GM18907 (cell line): ENCODE data around the gene TM9SF3.

Experiments used
- ATAC-seq: cut with Tn5 transposase; IDR thresholded peaks from one replicate; pipeline ENCODE4 v1.9.1; 2021; ENCODE audit warnings: mild to moderate bottlenecking, moderate library complexity; ENCODE audit not compliant: unreplicated experiment

TM9SF3 gene

DNA sequence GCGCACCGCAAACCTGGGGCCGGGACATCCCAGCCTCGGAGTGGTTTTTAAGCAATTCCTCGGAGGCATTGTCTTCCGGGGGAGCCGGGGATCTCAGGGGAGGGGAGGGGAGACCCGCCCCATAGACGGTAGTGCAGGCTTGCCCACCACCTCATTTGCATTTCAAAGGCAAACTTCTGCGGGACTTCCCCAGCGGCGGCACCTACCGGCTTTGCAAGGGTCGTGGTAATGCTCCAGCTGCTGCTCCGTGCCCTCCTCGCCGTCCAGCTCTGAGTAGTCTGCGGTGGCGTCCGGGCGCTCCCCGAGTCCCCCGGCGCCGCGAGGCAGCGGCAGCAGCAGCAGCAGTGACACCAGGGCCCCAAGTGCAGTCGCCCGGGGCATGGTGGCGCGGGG is 73.5 kb downstream of the TM9SF3 start:
- ATAC-seq, result peak; percentile 57

DNA sequence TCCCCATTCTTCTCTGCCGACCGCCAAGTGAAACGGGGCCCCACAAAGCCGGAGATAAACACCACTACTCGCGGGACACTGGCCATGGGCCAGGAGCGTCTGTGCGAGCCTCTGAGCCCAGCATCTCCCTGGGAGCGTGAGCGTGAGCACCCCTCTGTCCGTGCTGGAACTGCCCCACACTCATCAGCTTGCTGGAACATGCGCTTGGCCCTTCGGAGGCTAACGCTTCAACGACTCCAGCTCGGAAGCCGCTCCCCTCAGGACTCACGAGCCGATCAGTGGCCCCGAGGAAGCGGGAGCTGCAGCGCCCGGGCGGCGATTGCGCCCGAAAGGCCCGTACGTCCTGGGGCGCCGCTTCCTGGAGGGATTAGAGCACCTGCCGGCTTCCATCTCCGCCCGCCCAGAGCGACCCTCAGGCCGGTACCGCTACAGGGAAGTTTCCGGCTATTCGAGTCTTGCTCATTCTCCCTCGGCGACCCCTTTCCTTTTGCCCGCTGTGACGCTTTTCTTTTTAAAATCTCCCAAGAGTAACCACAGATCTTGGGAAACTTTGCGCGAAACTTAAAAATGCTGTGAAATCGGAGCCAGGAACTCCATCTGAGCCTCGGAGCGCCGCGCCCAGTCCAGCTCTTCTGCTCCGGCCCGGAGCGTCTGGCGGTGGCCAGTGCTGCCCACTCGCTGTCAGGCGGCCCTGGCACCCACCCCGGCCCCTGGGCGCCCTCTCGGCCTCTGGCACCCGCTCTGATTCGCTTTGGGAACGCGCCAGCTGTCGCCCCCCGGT is 74.1 kb downstream of the TM9SF3 start:
- no peak for ATAC-seq

DNA sequence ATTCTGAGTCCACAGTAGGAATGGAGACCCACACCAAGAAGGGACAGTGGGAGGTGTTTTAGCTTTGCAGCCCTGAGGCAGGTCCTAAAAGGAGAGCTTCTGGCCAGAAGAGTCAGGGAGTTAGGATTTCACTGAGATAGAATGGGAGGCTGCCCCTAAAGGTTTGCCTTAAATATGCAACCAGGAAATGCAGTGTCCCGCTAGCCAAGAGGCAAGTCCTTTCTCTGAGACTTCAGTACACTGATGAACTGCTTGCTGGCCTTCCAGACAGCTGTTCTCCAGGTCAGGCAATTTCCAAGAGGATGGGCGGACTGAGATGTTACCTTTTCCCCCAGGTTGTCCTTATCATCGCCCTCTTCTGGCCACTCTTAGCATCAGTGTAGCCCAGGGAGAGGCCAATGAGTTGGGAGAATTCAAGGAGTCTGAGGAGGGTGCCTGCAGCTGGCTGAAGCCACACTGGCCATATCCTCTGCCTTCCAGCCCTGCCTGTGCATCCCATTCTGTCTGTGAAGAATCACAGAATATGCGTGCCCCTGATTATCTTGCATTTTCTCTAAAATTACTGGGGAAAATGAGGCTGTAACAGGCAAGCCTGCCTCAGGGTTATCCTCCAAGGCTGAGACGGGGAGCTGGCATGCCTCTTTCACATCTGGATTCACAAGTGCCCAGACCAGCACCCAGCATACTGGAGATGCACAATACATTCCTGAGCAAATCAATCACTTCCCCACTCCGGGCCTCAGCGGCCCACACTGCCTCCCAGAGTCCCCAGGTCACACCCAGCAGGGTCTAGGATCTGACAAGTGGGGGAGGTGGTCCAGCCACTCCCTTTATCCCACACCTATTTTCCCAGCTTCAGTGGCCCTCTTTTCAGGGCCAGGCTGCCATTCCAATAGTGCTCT is 75.5 kb downstream of the TM9SF3 start:
- no peak for ATAC-seq

DNA sequence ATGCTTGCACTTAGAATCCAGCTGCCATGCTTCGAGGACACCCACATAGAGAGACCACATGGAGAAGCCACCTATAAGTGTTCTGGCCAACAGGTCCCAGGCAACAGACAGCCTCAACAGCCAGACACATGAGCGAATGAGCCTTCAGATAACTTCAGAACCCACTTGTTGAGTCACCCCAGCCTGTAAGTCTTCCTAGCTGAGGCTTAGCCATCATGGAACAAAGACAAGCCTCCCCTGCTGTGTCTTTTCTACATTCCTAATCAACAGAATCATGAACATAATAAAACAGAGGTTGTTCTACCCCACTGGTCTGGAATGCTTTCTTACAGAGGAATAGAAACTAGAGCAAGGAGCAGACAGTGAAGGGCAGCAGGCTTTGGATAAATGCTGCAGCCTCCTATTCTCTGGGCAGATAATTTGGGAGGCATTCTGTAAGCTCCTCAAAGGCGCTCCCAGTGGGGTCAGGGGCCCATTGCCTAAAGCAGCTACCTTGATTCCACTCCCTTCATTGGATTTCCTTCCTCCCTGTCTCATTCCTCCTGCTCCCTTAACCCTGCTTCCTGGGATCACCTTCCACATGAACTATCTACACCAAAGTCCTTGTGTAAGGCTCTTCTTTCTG is 77.7 kb downstream of the TM9SF3 start:
- no peak for ATAC-seq

DNA sequence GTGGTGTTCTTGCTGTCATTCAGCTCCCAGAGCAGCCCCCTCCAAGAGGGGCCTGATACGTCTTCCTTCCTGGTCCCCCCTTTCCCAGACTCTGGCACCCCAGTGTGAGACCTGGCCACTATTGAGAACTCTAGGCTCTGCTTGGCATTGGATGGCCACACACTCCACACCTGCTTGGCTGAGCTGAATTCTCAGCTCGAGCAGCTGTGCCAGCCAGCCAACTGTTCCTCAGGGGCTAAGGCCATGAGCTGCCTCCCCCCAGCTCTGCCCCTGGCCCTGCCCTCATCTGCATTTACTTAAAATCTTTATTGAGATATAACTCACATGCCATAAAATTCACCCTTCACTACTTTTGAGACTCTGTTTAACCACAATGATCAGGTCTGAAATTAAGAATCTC is 79.8 kb downstream of the TM9SF3 start:
- no peak for ATAC-seq

DNA sequence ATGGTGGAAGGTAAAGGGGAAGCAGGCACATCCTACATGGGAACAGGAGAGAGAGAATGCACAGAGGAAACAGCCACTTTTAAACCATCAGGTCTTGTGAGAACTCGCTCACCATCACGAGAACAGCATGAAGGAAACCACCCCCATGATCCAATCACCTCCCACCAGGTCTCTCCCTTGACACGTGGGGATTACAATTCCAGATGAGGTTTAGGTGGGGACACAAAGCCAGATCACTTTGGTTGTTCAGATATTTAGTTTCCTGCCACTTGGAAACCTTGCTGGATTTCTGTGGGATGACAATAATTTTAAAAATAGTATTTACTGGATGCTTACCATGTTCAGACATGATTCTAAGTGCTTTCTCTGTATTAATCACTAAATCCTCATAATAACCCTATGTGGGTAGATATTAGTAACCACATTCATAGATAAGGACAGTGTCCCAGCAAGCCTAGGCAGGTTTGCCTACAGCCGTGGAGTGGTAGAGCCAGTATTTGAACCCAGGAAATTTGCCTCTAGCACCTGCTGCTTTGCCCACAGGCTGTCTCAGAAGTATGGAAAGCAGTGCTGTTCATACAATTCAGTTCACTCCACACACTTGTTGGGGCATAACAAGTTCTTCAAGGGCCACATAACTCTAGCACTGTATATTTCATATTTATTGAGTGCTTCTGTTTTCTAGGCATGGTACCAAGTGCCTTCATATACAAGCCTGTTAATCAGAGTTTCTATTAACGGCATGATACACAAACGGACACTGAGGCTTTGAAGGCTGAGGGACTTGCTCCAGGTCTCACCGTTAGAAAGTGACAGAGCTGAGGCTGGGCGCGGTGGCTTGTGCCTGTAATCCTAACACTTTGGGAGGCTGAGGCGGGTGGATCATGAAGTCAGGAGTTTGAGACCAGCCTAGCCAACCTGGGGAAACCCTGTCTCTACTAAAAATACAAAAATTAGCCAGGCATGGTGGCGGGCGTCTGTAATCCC is 81.4 kb downstream of the TM9SF3 start:
- no peak for ATAC-seq

DNA sequence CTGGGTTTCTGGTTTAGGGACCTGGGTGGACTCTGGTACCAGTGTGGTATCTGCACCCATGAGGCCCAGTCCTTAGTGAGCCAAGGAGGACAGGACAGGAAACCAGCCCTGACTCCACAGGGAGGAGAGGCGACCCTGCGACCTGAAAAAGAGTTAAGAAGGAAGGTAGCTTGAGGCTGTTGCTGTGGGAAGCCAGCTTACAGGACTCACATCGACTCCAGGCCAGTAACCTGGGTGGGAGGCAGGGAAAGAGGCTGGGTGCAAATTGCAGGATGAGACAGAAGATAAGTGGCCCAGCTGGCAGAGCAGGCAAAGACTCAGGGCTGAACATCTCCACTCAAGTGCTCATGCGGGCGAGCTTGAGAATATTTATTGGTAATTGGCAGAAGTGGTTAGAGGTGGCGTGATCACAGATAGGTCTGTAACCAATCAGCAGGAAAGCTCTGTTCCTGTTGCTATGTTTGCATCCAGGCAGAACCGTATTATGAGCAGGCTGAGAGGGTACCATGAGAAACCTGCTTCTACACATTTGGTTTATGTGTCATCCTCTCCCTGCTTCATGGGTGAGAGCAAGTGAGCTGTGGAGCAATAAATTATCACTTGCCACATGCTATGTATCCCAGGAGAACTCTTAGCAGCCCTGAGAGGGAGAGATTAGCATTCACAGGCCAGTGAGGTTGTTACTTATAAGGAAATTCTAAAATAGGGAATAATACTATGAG is 84.1 kb downstream of the TM9SF3 start:
- no peak for ATAC-seq

DNA sequence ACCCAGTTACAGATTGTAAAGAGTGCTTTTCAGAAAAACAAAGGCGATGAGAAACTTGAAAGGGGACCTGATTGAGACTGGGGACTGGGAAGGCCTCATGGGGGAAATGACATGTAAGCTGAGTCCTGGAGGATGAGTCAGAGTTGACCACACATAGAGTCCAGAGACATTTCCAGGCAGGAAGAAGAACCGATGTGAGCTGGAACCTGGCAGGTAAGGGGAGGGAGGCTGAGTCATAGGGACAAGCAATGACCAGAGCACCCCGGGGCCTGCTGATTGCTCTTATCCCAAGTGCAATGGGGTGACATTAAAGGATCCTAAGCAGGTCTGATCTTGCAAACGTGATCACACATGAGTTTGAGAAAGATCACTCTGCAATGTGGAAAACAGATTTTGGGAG is 84.8 kb downstream of the TM9SF3 start:
- no peak for ATAC-seq

DNA sequence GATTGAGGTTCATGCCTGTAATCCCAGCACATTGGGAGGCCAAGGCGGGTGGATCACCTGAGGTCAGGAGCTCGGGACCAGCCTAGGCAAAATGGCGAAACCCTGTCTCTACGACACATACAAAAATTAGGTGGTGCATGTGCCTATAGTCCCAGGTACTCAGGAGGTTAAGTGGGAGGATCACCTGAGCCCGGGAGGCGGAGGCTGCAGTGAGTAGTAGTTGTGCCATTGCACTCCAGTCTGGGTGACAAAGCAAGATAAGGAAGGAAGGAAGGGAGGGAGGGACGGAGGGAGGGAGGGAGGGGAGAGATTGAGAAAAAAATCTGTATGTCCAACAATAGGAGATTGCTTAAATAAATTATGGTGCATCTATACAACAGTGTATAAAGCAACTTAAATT is 86.3 kb downstream of the TM9SF3 start:
- no peak for ATAC-seq

DNA sequence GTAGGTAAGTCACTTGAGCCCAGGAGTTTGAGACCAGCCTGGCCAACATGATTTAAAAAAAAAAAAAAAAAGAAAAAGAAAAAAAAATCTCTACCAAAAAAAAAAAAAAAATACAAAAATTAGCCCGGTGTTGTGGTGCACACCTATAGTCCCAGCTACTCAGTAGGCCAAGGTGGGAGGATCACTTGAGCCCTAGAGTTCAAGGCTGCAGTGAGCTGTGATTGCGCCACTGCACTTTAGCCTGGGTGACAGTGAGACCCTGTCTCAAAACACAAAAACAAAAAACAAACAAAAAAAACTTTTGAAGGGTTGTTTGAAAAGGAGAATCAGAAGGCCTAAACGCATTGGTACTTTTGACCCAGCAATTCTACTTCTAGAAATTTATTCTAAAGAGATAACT is 86.8 kb downstream of the TM9SF3 start:
- ATAC-seq, result no peak

DNA sequence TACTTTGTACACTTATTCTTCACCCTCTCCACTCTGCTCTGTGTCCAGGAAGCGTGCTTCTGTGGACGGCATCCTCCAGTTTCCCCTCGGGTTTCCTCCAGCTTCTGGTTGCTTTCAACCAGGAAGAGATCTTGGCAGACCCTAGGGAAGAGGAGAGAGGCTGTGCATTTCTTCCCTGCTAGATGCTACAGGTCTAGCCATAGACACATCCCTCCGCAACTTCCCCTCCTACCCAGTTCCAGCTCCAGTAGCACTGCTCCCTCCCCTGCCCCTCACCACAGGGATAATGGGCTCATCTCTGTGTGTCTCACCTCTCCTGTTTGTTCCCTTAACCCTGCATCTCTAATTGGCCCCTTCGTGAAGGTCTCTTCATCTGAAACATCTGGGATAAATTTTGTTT is 89.4 kb downstream of the TM9SF3 start:
- no peak for ATAC-seq

DNA sequence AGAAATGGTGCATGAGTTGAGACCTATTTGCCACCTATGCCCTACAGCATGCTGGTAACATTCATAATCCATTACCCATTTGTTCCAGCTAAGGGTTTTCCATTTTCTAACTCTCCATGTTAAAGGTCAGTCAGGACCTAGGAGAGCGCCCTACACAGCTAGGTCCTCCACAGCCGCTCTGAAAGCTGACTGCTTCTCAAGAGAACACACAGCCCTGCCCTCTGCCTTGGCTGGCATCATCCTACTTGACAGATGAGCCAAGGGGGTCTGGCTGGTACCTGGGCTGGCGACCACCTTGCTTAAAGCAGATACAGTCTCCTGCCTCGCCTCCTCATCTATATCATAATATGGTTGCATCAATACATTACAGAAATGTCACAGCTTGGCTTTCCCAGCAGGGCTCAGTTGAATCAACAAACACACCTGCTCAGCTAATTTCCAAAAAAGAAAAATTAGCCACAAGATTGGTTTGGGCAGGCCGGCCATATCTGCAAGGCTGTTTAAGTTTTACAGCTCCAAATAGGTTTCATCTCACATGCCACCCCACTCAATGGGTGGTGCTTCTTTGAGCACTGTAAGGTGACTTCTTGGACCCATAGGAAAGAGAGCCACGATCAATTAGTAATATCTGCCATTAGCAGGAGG is 90.4 kb downstream of the TM9SF3 start:
- no peak for ATAC-seq

DNA sequence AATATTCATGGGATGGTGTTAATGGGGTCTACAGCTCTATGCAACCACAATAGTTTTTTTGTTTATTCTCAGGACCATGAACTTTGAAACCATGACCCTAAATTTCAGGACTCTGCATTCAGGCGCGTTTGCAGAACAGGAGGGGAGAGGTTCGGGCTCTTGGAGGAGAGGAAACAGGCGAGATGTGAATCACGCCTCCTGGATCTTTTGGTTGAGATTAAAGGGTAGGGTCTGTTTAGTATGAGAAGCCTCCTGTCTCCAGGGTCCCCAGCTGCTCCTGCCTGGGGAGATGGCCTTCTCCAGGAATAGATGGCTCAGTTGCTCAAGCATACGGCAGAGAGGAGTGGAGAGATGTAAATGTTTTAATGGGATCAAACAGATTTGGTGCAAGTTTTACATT is 91.3 kb downstream of the TM9SF3 start:
- ATAC-seq, result no peak

DNA sequence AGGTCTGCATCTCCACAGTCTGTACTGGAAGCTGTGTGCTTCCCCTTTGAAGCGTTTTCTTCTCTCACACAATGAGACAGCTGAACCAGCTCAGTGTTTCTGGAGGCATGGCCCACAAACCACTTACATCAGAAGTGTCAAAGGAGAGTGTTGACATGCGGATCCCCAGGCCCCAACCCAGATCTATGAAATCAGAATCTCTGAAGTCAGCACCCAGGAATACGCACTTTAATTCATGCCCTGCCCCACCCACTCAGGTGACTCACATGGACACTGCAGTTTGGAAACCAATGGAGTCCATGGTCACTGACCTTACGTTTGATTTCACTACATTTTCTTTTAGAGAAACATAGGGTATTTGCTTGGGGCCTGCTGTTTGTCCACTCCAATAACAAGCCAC is 92.1 kb downstream of the TM9SF3 start:
- no peak for ATAC-seq

DNA sequence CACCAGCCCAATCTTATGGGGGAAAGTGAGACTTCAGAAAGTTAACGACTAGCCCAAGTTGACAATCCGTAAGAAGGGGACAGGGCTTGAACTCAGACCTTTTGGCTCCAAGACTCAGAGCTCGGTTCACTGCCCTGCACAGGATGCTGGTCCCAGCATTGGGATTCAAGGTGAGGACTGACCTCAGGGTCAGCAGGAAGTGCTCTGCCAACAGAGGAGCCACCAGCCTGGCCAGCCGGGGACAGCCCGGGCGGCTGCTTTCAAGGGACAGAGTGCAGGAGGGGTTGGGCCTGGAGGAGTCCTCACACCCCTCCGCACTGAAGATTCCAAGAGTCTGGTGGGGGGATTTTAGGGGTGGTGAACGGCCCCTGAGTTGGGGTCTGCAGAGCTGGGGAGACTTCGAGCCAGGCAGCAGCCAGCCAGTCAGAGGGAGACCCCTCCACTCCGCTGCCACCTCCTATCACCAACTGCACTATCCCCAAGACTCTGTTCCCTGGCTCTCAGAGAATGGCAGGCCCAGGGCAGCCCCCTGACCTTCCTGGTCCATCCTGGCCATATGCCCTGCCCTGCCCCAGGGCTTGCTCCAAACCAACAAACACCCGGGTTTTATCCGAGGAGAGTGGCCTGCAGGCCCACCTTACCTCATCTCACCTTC is 92.8 kb downstream of the TM9SF3 start:
- no peak for ATAC-seq

DNA sequence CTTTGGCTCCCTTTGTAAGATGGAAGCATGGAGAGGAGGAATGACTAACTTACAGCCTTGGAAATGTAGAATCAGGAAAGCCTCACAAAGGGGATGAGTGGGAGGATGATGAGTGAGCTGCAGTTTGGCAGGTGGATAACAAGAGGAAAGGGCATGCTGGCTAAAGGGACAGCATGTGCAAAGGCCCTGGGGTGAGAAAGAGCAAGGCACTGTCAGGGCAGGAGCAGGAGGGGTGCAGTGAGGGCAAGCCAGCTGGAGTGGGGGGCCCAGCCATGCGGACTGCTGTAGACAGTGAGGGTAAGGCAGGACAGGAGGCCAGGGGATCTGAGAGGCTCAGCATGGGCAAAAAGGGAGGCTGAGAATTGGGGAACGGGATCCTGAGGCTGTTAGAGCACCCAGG is 93.6 kb downstream of the TM9SF3 start:
- ATAC-seq, result no peak

DNA sequence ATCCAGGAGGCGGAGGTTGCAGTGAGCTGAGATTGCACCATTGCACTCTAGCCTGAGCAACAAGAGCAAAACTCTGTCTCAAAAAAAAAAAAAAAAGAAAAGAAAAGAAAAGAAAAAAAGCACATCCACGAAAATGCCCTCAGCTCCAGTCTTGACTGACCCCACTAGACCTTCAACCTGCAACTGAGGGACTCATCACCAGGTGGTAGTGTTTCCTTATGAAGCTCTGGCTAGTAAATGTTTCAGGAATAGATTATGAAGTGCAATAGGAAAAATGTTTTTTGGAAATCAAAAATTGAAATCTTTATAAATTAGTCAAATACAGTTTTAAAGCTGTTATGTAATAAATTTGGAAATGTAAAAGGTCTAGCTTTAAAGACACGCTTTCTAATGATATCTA is 95.5 kb downstream of the TM9SF3 start:
- no peak for ATAC-seq

DNA sequence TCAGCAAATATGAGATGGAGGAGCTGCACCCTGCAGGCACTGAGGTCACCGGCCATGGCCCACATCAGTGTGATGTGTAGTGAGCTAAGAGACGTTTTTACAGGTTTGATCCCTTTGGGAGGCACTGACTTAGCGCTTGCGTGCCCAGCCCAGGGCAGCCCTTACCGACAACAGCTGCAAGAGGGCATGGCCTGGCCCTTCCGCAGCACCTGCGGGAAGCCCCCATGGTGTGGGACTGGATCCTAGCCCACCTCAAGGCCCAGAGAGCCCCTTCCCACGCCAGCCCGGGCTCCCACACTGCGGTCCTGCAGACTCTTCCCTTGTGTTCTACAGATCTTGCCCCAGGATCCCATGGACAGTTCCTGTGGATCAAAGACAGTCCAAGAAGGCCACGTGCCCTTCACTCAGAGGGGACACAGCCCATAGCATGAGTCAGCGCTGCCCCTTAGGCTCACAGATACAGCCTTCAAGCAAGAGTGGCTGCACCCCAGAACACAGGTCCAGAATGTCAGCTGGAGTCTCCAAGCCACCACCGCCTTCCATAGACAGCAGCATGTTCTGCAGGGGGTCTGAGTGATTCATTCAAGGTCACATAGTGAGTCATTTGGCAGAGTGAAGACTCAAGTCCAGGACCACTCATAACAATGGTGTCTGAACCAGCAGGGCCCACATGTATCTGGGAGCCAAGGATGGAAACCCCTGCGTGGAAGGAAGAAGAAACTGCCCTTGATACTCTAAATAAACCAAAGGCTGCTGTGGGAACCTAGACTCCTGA is 98.5 kb downstream of the TM9SF3 start:
- no peak for ATAC-seq
